NCI-H2081 (cell line): ENCODE results near the gene MEP1A.
"Not testable (repeated sequence)": the region's sequence is repeated elsewhere in the genome, so short reads cannot be mapped to it uniquely, and the experiment has no call there.

Experiments used
- DNase-seq, 2 experiments: peaks; one replicate each; lab custom pipeline; 2025; lab: John Stamatoyannopoulos, UW

The MEP1A gene, protein sequence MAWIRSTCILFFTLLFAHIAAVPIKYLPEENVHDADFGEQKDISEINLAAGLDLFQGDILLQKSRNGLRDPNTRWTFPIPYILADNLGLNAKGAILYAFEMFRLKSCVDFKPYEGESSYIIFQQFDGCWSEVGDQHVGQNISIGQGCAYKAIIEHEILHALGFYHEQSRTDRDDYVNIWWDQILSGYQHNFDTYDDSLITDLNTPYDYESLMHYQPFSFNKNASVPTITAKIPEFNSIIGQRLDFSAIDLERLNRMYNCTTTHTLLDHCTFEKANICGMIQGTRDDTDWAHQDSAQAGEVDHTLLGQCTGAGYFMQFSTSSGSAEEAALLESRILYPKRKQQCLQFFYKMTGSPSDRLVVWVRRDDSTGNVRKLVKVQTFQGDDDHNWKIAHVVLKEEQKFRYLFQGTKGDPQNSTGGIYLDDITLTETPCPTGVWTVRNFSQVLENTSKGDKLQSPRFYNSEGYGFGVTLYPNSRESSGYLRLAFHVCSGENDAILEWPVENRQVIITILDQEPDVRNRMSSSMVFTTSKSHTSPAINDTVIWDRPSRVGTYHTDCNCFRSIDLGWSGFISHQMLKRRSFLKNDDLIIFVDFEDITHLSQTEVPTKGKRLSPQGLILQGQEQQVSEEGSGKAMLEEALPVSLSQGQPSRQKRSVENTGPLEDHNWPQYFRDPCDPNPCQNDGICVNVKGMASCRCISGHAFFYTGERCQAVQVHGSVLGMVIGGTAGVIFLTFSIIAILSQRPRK

DNA sequence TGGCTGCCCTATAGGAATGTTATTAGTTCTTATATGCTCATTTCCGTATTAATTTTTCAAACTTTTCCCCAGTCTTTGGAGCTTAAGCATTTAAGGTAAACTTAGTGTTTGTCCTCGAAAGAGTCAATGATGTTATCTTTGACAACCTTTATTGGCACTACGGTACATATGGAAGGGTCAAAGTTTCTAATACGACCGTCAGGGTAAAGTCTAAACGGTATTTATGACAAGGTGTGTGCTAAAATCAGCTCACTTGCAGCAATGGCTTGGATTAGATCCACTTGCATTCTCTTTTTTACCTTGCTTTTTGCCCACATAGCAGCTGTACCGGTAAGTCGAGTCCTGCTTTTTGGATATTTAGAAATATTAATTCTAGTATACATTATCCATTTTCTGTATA lies at the start of gene MEP1A:
TSS of gene MEP1A (plus strand) at position 252 of the 400 bp plus-strand sequence. CDS start at position 262, 10 bp downstream.
- no peak for DNase-seq

DNA sequence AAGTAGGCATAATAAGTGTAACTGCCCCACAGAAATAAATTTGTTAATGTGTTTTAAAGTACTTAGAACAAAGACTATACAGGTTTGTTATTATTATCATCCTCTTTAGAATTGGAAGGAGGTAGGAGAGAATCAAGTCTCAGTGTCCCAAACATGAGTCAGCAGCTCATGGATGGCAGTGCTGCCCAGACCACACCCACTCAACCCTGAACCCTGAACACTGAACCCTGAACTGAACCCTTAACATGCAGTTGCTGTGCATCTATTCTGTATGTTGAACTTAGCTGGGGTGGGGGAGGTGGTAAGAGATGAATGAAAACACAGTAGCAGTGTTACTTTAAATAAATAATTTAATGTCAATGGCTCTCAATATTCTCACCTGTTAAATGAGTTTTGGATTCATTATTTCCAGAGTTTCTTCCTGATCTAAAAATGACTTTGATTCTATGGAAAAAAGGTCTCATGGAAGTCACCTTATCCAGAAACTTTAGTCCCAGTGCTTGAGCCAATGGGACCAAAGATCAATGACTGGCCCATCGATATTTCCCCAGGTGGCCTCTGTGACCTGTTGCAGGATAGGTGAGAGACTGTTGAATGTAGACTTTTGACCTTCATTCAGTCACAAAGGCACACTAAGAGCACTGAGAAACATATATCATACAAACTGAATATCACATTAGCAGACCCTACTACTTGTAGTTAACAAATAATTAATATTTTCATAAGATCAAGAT lies 49.6 kb upstream of the MEP1A start:
- DNase-seq, result no peak

DNA sequence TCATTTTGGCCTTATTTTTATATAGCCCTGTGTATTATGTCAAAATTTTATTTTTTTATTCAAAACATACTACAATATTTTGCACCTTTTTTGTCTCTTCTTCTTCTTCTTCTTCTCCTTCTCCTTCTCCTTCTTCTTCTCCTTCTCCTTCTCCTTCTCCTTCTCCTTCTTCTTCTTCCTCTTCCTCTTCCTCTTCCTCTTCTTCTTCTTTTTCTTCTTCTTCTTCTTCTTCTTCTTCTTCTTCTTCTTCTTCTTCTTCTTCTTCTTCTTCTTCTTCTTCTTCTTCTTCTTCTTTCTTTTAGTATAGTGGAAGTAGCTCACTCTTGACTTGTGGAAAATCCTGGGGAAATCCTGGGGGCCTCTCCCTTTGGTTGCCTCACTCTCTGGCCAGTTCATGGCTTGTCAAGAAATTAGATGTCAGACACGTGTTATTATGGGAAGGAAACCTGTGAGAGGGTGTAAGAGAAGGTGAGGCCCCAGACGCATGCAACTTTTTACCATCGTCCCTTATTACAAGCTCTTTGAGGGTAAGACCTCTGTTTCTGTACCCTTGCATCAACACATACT lies 48.9 kb upstream of the MEP1A start:
- not testable (repeated sequence) for DNase-seq

DNA sequence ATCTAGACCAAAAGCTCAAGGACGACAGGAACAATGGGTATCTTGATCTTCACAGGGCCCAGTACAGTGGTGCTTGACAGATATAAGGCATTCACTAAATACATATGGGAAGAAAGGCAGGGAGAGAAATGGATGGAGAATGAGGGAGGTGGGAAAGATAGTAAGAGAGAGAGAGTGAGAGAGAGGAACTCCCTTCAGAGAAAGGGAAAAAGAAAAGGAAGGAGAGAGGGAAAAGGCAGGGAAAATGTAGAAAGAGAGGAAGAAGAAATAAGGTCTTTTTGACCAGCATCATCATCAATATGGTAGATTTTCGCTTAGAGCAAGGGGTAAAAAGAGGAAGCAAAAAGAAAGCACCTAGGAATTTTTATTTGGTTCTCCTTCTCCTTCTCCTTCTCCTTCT lies 47.2 kb upstream of the MEP1A start:
- DNase-seq, result no peak

DNA sequence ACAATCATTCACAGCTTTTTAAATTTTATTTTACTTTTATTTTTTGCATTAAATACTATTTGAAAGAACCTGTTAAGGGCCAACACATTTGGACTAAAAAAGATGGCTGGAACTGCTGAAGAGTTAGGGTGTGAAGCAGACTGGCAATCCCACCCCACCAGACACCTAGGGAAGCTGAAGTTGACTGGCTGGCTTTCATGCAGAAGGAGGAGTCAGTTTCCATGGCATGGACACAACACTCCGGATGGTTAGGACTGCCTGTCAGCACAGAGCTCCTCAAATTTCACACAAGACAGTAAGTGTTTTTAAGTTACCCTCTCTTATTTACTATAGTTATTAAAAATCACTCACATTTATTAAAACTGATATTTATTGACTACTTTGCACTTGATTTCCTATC lies 46.5 kb upstream of the MEP1A start, which contains the start of gene ANKRD66:
TSS of gene ANKRD66 (plus strand) at position 238 of the 400 bp plus-strand sequence. CDS start 5,016 bp downstream, outside the sequence.
- DNase-seq, result no peak

DNA sequence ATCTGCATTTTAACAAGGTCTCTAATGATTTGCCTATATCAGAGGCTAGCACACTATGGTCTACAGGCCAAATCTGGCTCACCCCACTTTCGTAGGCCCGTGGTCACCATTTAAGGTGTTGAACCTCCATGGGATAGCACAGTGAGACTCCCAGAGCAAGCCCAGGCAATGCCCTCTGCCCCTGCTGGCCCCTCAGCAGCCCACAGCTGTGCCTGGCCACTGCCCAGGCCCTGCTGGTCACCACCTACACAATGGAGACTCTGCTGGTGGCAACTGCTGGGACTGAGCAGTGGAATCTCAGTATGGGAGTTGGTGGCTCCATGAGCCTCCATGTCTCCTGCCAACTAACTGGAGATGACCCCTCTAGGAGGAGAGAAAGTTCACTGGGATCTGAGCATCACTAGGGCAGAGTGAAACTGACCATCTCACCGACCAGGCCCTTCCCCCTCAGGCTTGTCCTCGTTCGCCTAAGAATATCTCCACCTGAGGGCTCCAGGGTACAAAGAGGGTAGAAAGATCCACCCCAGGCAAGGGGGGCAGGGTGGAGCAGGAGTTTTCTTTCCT lies 44.2 kb upstream of the MEP1A start:
- DNase-seq, result no peak

DNA sequence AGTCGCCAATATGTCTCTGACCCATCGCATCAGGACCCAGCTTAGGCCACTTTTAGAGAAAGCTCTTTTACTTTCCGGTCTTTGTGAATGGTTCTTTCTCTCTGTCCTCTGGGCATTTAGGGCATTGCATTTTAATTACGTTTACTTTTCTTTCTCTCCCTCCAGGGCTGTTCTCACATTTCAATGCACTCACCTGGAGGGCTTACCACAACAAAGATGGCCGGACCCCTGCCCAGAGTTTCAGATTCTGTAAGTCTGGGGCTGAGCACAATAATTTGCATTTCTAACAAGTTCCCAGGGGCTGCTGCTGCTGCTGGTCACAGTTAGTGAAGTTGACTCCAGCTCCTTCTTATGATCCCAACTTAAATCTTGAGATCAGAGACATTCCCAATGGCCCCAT lies 43.5 kb upstream of the MEP1A start:
- DNase-seq, result no peak

DNA sequence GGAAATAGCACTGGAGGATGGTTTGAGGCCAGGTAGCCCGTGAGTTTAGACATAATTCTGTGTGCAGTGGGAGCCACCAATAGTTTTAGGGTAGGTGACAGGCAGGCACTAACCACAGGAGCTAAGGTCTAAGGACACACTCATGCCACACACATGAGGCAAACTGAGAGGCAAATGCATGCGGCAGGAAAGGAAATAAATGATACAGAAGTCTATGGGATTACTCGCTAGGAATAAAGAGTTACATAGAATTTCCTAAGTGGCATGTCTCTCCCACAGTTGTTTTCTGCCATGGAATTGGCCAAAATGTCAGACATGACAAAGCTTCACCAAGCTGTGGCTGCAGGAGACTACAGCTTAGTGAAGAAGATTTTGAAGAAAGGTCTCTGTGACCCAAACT lies 41.5 kb upstream of the MEP1A start:
- DNase-seq, result no peak

DNA sequence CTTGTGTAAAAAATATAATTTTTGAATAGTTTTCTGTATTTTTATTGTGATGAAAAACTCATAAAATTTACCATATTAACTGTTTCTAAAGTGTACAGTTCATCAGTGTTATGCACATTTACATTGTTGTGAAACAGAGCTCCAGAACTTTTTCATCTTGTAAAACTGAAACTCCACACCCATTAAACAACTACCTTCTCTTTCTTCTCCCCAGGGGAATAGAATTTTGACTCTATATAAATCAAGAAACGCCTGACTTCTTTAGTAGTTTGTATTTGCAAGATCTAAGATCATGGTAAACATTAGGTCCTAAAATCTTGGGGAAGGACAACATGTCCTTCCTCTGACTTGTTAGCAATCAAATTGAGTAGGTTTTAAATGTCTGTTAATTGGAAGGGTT lies 37.3 kb upstream of the MEP1A start:
- DNase-seq, result no peak

DNA sequence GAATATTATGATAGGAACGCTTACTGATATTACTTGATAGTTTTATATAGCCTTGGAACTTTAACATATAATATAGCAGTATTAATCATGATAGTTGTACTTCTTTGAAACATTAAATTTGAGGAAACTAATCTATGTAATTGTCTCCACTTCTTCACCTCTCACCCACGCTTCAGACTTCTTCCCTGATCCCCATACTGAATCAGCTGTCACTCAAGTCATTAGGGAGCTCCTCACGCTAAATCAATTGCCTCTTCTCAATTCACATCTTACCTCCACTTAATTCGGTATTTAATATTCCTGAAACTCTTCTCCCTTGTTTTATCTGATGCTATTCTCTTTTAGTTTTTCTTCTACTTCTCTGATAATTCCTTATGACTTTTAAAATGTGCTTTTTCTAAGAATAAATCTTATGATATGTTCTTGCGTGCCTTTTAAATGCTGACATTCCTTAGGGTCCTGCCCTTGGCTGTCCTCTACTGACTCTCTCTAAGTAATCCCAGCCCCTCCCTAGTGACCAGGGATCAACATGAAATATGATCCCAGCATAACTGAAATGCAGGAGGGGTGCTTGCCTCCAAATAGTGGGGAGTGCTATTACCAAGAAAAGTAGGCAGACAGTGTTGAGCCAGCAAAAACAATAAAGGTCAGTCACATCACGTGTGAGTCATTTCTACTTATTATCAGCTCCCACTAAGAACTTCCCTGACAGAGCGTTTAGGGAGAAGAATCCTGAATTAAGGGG lies 36.5 kb upstream of the MEP1A start:
- no peak for DNase-seq

DNA sequence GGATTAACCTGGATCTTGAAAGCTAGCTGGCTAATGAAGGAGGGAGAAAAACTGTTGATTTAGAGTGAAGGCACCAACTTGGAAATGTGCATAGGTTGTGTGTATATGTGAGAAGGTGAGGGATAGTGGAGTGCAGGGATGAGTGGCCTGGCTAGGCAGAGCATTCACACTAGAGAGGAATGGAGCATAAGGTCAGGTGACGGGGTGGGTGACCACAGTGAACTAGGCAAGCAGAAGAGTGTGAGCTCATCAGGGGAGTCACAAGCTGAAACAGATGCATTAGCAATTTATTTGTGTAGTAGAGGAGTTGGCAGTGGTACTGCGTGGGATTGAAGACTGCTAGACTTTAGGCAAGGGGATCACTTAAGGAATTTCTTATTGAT lies 36.0 kb upstream of the MEP1A start:
- no peak for DNase-seq

DNA sequence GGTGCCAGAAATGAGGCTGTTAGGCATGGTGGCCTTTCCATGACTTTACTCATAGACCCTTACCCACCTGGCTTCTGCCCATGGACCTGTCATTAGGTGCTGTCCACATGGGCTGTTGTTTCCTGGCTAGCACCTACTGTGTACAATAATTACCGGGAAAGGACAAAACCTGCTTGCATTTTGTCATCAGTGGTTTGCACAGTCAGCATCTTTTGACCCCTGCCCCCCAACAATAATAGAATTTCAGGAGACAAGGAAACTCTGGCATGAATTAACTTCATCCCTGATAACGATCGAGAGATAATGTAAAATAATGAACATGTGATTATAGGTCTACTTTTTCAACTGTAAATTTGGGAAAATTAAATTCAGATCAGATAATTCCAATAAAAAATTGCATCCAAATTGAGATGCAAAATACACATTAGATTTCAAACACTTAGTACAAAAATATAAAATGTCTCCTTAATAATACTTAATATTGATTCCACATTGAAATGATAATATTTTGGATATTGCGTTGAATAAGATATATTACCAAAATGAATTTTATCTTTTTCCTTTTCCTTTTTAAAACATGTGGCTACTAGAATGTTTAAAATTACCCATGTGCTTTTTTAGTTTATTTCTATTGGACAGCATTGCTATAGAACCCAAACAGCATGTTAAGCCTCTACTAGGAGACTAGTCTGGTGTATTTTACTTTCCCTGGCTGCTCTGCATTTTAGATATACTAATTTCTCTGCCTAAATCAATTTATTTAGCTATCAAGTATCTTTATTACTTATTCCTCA lies 34.0 kb upstream of the MEP1A start:
- no peak for DNase-seq

DNA sequence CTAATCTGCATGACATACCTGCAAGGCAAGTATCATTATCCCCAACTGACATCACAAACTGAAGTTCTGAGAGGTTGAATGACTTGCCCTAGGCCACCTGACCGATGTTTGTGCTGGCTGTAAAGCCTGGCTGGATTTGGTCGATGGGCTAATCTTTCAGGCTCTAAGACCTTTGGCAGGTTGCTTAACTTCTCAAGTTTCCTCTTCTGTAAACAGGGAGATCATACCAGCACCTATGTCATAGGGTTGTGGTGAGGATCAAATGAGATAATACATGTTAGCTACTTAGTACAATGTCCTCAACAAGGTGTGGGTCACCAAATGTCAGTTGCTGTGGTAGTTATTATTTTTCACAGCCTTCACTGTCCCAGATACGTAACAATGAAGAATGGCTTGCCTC lies 32.3 kb upstream of the MEP1A start:
- DNase-seq, result no peak

DNA sequence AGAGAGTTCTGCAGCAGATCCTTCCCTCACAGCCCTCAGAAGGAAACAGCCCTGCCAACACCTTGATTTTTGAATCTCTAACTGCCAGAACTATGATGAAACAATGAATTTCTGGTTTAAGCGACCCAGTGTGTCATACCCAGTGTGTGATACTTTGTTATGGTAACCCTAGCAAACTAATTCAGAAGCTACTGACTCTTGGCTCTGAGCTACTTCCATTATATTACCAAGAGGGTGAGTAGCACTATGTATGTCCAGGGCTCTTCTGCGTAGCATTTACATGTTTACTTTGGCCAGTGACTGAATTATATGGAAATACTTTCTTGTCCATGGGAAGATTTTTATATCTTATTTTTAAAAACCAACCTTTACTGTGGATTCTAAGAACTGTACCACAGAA lies 29.7 kb upstream of the MEP1A start:
- DNase-seq, result no peak

DNA sequence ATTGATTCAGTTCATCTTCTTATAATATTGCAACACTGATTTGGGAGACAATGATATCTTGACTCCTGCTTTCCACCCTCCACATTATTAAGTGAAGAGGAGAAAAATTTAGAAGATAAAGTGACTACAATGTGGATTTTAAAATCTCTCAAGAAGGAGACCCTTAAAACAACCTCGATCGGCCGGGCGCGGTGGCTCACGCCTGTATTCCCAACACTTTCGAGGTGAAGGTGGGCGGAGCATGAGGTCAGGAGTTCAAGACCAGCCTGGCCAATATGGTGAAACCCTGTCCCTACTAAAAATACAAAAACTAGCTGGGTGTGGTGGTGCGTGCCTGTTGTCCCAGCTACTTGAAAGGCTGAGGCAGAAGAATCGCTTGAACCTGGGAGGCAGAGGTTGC lies 28.9 kb upstream of the MEP1A start:
- DNase-seq, result not testable (repeated sequence)

DNA sequence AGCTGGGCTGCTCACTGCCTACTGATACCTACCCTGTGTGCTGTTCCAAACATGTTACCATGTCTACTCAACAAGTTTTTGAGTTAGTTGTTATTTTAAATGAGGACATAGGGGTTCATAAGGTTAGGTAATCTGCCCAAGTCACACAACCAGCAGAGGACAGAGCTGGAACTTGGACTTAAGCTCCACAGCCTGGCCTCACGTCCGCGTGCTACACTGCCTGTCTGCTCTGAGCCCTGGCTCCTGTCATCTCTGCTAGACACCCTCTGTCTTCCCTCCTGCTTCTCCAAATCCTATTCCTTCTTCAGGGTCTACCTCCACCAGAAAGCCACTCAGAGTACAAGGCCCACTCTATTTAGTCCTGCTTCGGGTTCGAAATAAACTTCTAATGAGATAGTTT lies 28.2 kb upstream of the MEP1A start:
- no peak for DNase-seq

DNA sequence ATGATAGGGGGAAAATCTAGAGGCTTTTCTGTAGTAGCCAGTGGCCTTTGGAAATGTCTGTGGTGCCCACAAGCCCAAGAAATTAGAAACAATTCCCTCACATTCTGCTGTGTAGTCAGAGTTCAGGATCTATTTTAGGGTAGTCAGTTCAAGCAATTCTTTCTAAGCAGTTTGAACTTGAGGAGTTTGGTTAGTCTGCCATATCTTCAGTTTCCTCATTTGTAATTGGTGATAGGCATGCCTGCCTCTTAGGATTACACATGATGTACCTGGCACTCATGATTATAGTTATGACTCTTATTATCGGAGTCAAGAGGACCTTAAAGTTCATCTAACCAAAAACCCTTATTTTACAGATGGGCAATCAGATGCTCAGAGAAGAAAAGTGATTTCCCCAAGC lies 21.2 kb upstream of the MEP1A start:
- DNase-seq, result peak in 1 of 2 experiments; percentile 0

DNA sequence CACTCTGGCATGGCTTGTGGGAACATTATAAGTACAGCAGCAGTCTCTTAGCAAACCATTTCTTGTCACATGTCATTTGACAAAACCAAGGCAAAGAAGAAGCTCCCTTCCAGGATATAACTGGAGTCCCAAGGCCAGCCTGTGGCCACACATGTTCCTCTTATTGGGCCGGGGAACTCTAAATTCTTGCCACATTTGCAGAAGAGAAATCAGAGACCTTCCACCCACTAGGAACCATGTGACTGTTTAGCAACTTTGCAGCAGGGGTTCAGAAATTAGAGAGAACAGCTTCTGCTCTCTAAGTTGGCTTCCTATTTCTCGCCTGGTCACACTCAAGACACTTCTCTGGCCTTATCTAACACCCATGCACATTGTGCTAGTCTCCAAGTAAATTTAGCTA lies 20.4 kb upstream of the MEP1A start:
- DNase-seq, result no peak

DNA sequence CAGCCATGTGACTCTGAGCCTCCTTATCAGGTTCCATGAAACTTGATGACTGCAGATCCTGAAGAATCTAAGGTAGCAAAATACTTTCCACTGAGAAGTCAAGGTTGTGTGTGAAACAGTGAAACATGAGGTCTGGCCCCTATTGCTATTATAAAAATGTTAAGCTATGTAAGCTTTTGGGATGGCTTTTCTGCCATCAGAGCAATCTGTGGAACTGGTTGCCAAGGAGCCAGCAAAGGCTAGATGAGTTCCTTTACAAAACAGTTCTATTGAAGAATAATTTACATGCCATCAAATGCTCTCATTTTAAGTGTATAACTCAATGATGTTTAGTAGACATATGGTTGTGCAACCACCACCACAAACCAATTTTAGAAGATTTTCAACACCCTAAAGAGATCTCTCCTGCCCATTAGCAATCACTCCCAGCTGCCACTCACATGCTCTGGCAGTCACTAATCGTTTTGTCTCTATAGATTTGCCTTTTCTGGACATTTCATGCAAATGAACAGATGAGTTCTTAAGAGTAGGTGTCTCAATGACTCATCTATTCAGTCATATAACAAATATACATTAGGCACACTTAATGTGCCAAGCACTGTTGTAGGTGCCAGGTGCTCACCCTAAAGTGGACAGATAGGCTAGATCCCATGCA lies 19.9 kb upstream of the MEP1A start:
- no peak for DNase-seq

DNA sequence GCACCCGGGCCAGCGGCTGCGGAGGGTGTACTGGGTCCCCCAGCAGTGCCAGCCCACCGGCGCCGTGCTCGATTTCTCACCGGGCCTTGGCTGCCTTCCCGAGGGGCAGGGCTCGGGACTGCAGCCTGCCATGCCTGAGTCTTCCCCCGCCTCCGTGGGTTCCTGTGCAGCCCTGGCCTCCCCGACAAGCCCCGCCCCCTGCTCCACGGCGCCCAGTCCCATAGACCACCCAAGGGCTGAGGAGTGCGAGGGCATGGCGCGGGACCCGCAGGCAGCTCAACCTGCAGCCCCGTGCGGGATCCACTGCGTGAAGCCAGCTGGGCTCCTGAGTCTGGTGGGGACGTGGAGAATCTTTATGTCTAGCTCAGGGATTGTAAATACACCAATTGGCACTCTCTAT lies 18.5 kb upstream of the MEP1A start:
- DNase-seq, result not testable (repeated sequence)
